HepG2 (cell line): ENCODE measurements around the gene VWA1. TPM values are rescaled to one million over a fixed set of nuclear protein-coding genes. Genes with fewer than 3 reads are reported as not detected.

Experiments
- HNF4G ChIP-seq, 2 experiments: sonication (generic) in 1 of 2; formaldehyde crosslinking in 1 of 2; IDR thresholded peaks; 2 replicates each; pipeline versions ENCODE4 v1.4.0 to v1.6.1; 2011 to 2020; ENCODE audit warnings: borderline replicate concordance in 2 of 2, low read depth in 2 of 2, mild to moderate bottlenecking in 2 of 2, low read length in 1 of 2, missing genetic modification reagents in 1 of 2, moderate library complexity in 1 of 2
- NFIC ChIP-seq: IDR thresholded peaks from 2 replicates; pipeline ENCODE4 v1.6.1; 2012; ENCODE audit warnings: mild to moderate bottlenecking, low read length, inconsistent platforms
- NFKBIZ ChIP-seq: IDR thresholded peaks from 2 replicates; pipeline ENCODE4 v1.6.1; 2018; ENCODE audit warnings: missing genetic modification reagents, missing compliant biosample characterization
- NPAS2 ChIP-seq: sonication (generic); formaldehyde crosslinking; IDR thresholded peaks from 2 replicates; pipeline ENCODE4 v1.8.0; 2022; ENCODE audit warnings: mild to moderate bottlenecking, missing genetic modification reagents, borderline replicate concordance
- PAXIP1 ChIP-seq: sonication (generic); formaldehyde crosslinking; conservative IDR thresholded peaks from 2 replicates; pipeline ENCODE4 v1.4.0; 2020; ENCODE audit warnings: mild to moderate bottlenecking, missing genetic modification reagents, moderate library complexity
- PRMT3 ChIP-seq: sonication (generic); formaldehyde crosslinking; IDR thresholded peaks from 2 replicates; pipeline ENCODE4 v1.8.1; 2022; ENCODE audit warnings: low read depth, mild to moderate bottlenecking, moderate library complexity, missing genetic modification reagents, borderline replicate concordance
- SIN3A ChIP-seq: IDR thresholded peaks from 2 replicates; pipeline ENCODE4 v1.6.1; 2011; ENCODE audit warnings: low read depth, mild to moderate bottlenecking, control low read depth, low read length, borderline replicate concordance
- SMAD3 ChIP-seq: sonication (generic); formaldehyde crosslinking; IDR thresholded peaks from 2 replicates; pipeline ENCODE4 v1.4.0; 2020; ENCODE audit warnings: missing genetic modification reagents
- ZHX1 ChIP-seq: sonication (generic); formaldehyde crosslinking; IDR thresholded peaks from 2 replicates; pipeline ENCODE4 v1.8.1; 2022; ENCODE audit warnings: low read depth, mild to moderate bottlenecking, missing genetic modification reagents
- ZNF143 ChIP-seq: sonication (generic); formaldehyde crosslinking; IDR thresholded peaks from 2 replicates; pipeline ENCODE4 v1.4.0; 2020; ENCODE audit warnings: missing genetic modification reagents
- ZNF274 ChIP-seq: sonication (generic); formaldehyde crosslinking; IDR thresholded peaks from 2 replicates; pipeline ENCODE4 v1.5.1; 2020; ENCODE audit warnings: mild to moderate bottlenecking, missing genetic modification reagents
- ZNF430 ChIP-seq: sonication (generic); formaldehyde crosslinking; IDR thresholded peaks from 2 replicates; pipeline ENCODE4 v1.9.0; 2021; ENCODE audit warnings: mild to moderate bottlenecking, missing genetic modification reagents
- ZNF572 ChIP-seq: sonication (generic); formaldehyde crosslinking; IDR thresholded peaks from 2 replicates; pipeline ENCODE4 v1.5.1; 2020; ENCODE audit warnings: mild to moderate bottlenecking, missing genetic modification reagents
- polyA plus RNA-seq, 8 experiments: library from polyadenylated mRNA; depleted of rRNA in 3 of 8; stranded (reverse) in 7 of 8; unstranded in 1 of 8; fragments of >200 nt; fragmentation: Illumina TruSeq in 4 of 8; extraction: Trizol in 4 of 8; gene quantifications; 2 replicates each; pipeline versions ENCODE4 v1.2.1 to v1.2.3, GENCODE V29; 2011 to 2016; ENCODE audit warnings: low read depth in 4 of 8, missing spikeins in 1 of 8, mixed read lengths in 1 of 8; ENCODE audit not compliant: insufficient read depth in 1 of 8
- total RNA-seq, 5 experiments: library from RNA; depleted of rRNA; stranded (reverse); fragments of >200 nt; fragmentation: Illumina TruSeq; extraction: Trizol; gene quantifications; 2 replicates each; pipeline ENCODE4 v1.2.3, GENCODE V29; 2016; ENCODE audit warnings: low read depth in 1 of 5
- TF ChIP-seq, protein P1 (sequence below): sonication (generic); formaldehyde crosslinking; IDR thresholded peaks from 2 replicates; pipeline ENCODE4 v1.5.1; 2020; ENCODE audit warnings: mild to moderate bottlenecking, missing genetic modification reagents, moderate library complexity
- TF ChIP-seq, protein P2 (sequence below): IDR thresholded peaks from 2 replicates; pipeline ENCODE4 v1.6.1; 2016; ENCODE audit warnings: low read depth, borderline replicate concordance
- TF ChIP-seq, protein P3 (sequence below): sonication (generic); formaldehyde crosslinking; IDR thresholded peaks from 2 replicates; pipeline ENCODE4 v1.9.0; 2021; ENCODE audit warnings: missing genetic modification reagents, mild to moderate bottlenecking, borderline replicate concordance

VWA1 gene
- total and polyA plus RNA-seq, 2 of the 13 experiments (the other 11 are each of a cell fraction or from before 2014, with no cell fraction given) = 40.9 to 57.5 TPM

DNA sequence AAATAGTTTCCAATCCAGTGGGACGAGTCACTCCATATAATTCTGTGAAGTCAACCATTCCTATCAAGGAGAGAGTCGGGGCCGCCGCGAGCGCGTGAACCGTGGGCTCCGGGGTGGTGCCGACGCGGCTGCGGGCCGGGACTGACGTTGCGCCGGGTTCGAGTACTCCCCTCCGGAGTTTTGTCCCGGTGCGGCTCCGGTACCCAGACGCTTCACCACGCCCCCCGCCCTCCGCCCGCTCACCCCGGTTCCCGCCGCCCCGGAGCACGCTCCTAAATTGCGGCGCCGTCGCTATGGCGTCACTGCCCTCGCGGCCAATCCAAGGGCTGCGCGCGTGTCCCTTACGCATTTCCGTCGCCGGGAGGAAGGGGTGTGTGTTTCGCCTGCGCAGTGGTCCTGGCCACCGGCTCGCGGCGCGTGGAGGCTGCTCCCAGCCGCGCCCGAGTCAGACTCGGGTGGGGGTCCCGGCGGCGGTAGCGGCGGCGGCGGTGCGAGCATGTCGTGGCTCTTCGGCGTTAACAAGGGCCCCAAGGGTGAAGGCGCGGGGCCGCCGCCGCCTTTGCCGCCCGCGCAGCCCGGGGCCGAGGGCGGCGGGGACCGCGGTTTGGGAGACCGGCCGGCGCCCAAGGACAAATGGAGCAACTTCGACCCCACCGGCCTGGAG is 36.0 kb downstream of the VWA1 start, which contains the start of gene ATAD3B (continued):
- TF ChIP-seq, protein P1, sequence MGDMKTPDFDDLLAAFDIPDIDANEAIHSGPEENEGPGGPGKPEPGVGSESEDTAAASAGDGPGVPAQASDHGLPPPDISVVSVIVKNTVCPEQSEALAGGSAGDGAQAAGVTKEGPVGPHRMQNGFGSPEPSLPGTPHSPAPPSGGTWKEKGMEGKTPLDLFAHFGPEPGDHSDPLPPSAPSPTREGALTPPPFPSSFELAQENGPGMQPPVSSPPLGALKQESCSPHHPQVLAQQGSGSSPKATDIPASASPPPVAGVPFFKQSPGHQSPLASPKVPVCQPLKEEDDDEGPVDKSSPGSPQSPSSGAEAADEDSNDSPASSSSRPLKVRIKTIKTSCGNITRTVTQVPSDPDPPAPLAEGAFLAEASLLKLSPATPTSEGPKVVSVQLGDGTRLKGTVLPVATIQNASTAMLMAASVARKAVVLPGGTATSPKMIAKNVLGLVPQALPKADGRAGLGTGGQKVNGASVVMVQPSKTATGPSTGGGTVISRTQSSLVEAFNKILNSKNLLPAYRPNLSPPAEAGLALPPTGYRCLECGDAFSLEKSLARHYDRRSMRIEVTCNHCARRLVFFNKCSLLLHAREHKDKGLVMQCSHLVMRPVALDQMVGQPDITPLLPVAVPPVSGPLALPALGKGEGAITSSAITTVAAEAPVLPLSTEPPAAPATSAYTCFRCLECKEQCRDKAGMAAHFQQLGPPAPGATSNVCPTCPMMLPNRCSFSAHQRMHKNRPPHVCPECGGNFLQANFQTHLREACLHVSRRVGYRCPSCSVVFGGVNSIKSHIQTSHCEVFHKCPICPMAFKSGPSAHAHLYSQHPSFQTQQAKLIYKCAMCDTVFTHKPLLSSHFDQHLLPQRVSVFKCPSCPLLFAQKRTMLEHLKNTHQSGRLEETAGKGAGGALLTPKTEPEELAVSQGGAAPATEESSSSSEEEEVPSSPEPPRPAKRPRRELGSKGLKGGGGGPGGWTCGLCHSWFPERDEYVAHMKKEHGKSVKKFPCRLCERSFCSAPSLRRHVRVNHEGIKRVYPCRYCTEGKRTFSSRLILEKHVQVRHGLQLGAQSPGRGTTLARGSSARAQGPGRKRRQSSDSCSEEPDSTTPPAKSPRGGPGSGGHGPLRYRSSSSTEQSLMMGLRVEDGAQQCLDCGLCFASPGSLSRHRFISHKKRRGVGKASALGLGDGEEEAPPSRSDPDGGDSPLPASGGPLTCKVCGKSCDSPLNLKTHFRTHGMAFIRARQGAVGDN (CRISPR knock-in tag) = peak; percentile 75
- TF ChIP-seq NFIC = no peak
- TF ChIP-seq, protein P2, sequence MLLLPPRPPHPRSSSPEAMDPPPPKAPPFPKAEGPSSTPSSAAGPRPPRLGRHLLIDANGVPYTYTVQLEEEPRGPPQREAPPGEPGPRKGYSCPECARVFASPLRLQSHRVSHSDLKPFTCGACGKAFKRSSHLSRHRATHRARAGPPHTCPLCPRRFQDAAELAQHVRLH = peak; percentile 35; the same call in 1 of the 2 replicates
- TF ChIP-seq SIN3A = peak; percentile 82; the same call in 1 of the 2 replicates
- TF ChIP-seq ZHX1 (CRISPR knock-in tag) = 0 out of 2 replicates have a peak, but pooled peaks have one; percentile 47
- TF ChIP-seq NPAS2 (CRISPR knock-in tag) = no peak
- TF ChIP-seq PRMT3 (CRISPR knock-in tag) = no peak
- no peak; the same call in 1 of the 2 replicates for TF ChIP-seq PAXIP1 (CRISPR knock-in tag)
- TF ChIP-seq HNF4G (IDR thresholded peaks at IDR 0.05; ENCODE audit: borderline replicate concordance, low read depth, low read length) = 0 out of 2 replicates have a peak, but pooled peaks have one; percentile 18
- no peak for TF ChIP-seq HNF4G (CRISPR knock-in tag; IDR thresholded peaks at IDR 0.05; ENCODE audit: borderline replicate concordance, low read depth)
- peak; percentile 22; the same call in 1 of the 2 replicates for TF ChIP-seq ZNF430 (CRISPR knock-in tag)
- no peak for TF ChIP-seq ZNF572 (CRISPR knock-in tag)
- no peak for TF ChIP-seq ZNF274 (CRISPR knock-in tag)
- peak; percentile 53; the same call in 1 of the 2 replicates for TF ChIP-seq ZNF143 (CRISPR knock-in tag)
- no peak for TF ChIP-seq SMAD3 (CRISPR knock-in tag)
- TF ChIP-seq NFKBIZ (CRISPR knock-in tag) = no peak
- TF ChIP-seq, protein P3, sequence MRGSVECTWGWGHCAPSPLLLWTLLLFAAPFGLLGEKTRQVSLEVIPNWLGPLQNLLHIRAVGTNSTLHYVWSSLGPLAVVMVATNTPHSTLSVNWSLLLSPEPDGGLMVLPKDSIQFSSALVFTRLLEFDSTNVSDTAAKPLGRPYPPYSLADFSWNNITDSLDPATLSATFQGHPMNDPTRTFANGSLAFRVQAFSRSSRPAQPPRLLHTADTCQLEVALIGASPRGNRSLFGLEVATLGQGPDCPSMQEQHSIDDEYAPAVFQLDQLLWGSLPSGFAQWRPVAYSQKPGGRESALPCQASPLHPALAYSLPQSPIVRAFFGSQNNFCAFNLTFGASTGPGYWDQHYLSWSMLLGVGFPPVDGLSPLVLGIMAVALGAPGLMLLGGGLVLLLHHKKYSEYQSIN = no peak
